H1 (cell line): ENCODE measurements around the gene MATR3. TPM values are rescaled to one million over a fixed set of nuclear protein-coding genes. Genes with fewer than 3 reads are reported as not detected.
A peak's percentile ranks its signal among the peaks of the same experiment; 100 is the strongest.

ENCODE experiments used
- CTCF ChIA-PET: fragments of 300-600 bp; sonication (Branson Sonifier 250); formaldehyde crosslinking; loops from one replicate; lab custom pipeline; 2021; ENCODE audit not compliant: partially characterized antibody; lab: Charles Lee
- POLR2A ChIA-PET: fragments of 300-600 bp; sonication (Branson Sonifier 250); formaldehyde crosslinking; loops from one replicate; lab custom pipeline; 2021; ENCODE audit warnings: inconsistent platforms; ENCODE audit not compliant: partially characterized antibody; lab: Charles Lee
- DNase-seq, 2 experiments: peaks; one replicate each; pipeline versions ENCODE4 v3.0.0 to v3.0.0-alpha.2; 2010 to 2022; ENCODE audit warnings: low spot score in 2 of 2, low read depth in 1 of 2, mixed read lengths in 1 of 2
- FAIRE-seq: peaks from 2 replicates; lab custom pipeline; 2011; peaks lifted over from hg19 to GRCh38; lab: Jason Lieb, UNC
- H2AFZ ChIP-seq: 2 replicates; pipeline ENCODE4 v1.8.1; 2012; ENCODE audit warnings: low read length, inconsistent platforms
- H2AK5ac ChIP-seq: 2 replicates; pipeline ENCODE4 v1.6.1; 2013; ENCODE audit warnings: low read depth, low read length
- H2BK120ac ChIP-seq: replicated peaks from 2 replicates; pipeline ENCODE3; 2013; ENCODE audit warnings: low read depth, low read length, inconsistent platforms
- H2BK12ac ChIP-seq: 2 replicates; pipeline ENCODE4 v1.6.1; 2013; ENCODE audit warnings: low read depth, low read length
- H2BK15ac ChIP-seq: 2 replicates; pipeline ENCODE4 v1.6.1; 2013; ENCODE audit warnings: low read length
- H2BK20ac ChIP-seq: 2 replicates; pipeline ENCODE4 v1.6.1; 2013; ENCODE audit warnings: low read length
- H2BK5ac ChIP-seq: 2 replicates; pipeline ENCODE4 v1.6.1; 2013; ENCODE audit warnings: low read depth, low read length
- H3K14ac ChIP-seq: 2 replicates; pipeline ENCODE4 v1.6.1; 2013; ENCODE audit warnings: inconsistent platforms; ENCODE audit not compliant: insufficient read length
- H3K18ac ChIP-seq: 2 replicates; pipeline ENCODE4 v1.6.1; 2013; ENCODE audit warnings: low read length; ENCODE audit errors: extremely low read depth
- H3K23ac ChIP-seq: 2 replicates; pipeline ENCODE4 v1.6.1; 2013; ENCODE audit warnings: inconsistent platforms; ENCODE audit not compliant: insufficient read length
- H3K23me2 ChIP-seq: 2 replicates; pipeline ENCODE4 v1.6.1; 2013; ENCODE audit warnings: low read depth, low read length
- H3K27ac ChIP-seq: 2 replicates; pipeline ENCODE4 v1.6.1; 2011; ENCODE audit warnings: low read depth, low read length, inconsistent platforms
- H3K27me3 ChIP-seq, 4 experiments: replicated peaks in 1 of 4; 1 replicate in 1 of 4; 2 replicates in 3 of 4; pipeline versions ENCODE4 v1.6.1 to v1.8.1; 2011 to 2013; ENCODE audit warnings: low read length in 3 of 4, mild to moderate bottlenecking in 3 of 4, inconsistent platforms in 2 of 4, mixed read lengths in 2 of 4, moderate library complexity in 1 of 4; ENCODE audit not compliant: control insufficient read depth in 3 of 4, insufficient read depth in 3 of 4; ENCODE audit errors: extremely low read depth in 1 of 4
- H3K36me3 ChIP-seq, 4 experiments: 2 replicates each; pipeline versions ENCODE4 v1.6.1 to v1.8.1; 2011 to 2013; ENCODE audit warnings: mild to moderate bottlenecking in 4 of 4, low read length in 3 of 4, moderate library complexity in 2 of 4, control low read depth in 1 of 4, inconsistent platforms in 1 of 4; ENCODE audit not compliant: insufficient read depth in 4 of 4, control insufficient read depth in 2 of 4
- H3K4ac ChIP-seq: replicated peaks from 2 replicates; pipeline ENCODE3; 2013; ENCODE audit warnings: low read length, low read depth, mixed read lengths, inconsistent platforms; ENCODE audit not compliant: insufficient read length
- H3K4me1 ChIP-seq, 4 experiments: replicated peaks in 1 of 4; 1 replicate in 1 of 4; 2 replicates in 3 of 4; pipeline versions ENCODE4 v1.6.1 to v1.8.1; 2011 to 2013; ENCODE audit warnings: low read length in 3 of 4, inconsistent platforms in 2 of 4, mixed read lengths in 1 of 4; ENCODE audit not compliant: insufficient read depth in 4 of 4, control insufficient read depth in 3 of 4
- H3K4me2 ChIP-seq, 2 experiments: 2 replicates each; pipeline versions ENCODE4 v1.6.1 to v1.8.1; 2011 to 2013; ENCODE audit warnings: low read depth in 2 of 2, low read length in 2 of 2, control low read depth in 1 of 2, inconsistent platforms in 1 of 2, mild to moderate bottlenecking in 1 of 2; ENCODE audit not compliant: insufficient read depth in 1 of 2
- H3K4me3 ChIP-seq, 4 experiments: fragments of 200-600, 300-600 bp in 1 of 4; sonication (generic), shearing (Covaris generic), sonication (Bioruptor Twin) in 1 of 4; 2 replicates each; pipeline versions ENCODE4 v1.5.1 to v1.8.1; 2011 to 2016; ENCODE audit warnings: low read length in 4 of 4, low read depth in 3 of 4, control low read depth in 2 of 4, inconsistent platforms in 2 of 4, mild to moderate bottlenecking in 2 of 4, mixed read lengths in 1 of 4, moderate library complexity in 1 of 4; ENCODE audit not compliant: insufficient read depth in 2 of 4; ENCODE audit errors: extremely low read depth in 1 of 4
- H3K56ac ChIP-seq: replicated peaks from 2 replicates; pipeline ENCODE3; 2013; ENCODE audit warnings: low read depth, mild to moderate bottlenecking, mixed read lengths, low read length, inconsistent platforms; ENCODE audit not compliant: insufficient read length
- H3K79me1 ChIP-seq: 2 replicates; pipeline ENCODE4 v1.6.1; 2013; ENCODE audit warnings: low read depth, low read length, control low read depth
- H3K79me2 ChIP-seq, 2 experiments: 2 replicates each; pipeline versions ENCODE4 v1.6.1 to v1.8.1; 2012 to 2013; ENCODE audit warnings: low read length in 2 of 2, mild to moderate bottlenecking in 2 of 2, inconsistent platforms in 1 of 2; ENCODE audit not compliant: insufficient read depth in 2 of 2, control insufficient read depth in 1 of 2
- H3K9ac ChIP-seq, 4 experiments: replicated peaks in 1 of 4; 1 replicate in 1 of 4; 2 replicates in 3 of 4; pipeline versions ENCODE4 v1.6.1 to v1.8.1; 2011 to 2013; ENCODE audit warnings: low read depth in 3 of 4, low read length in 3 of 4, control low read depth in 2 of 4, mild to moderate bottlenecking in 2 of 4, moderate library complexity in 2 of 4, inconsistent platforms in 1 of 4; ENCODE audit errors: extremely low read depth in 1 of 4
- H3K9me3 ChIP-seq, 2 experiments: 2 replicates each; pipeline versions ENCODE4 v1.6.1 to v1.8.1; 2012 to 2013; ENCODE audit warnings: mild to moderate bottlenecking in 2 of 2, moderate library complexity in 2 of 2, control low read depth in 1 of 2, inconsistent platforms in 1 of 2, low read depth in 1 of 2, low read length in 1 of 2, mixed read lengths in 1 of 2; ENCODE audit not compliant: insufficient read depth in 2 of 2
- H4K20me1 ChIP-seq, 2 experiments: replicated peaks in 1 of 2; 2 replicates each; pipeline versions ENCODE3 to v1.8.1; 2011 to 2013; ENCODE audit warnings: inconsistent platforms in 2 of 2, low read length in 2 of 2, mild to moderate bottlenecking in 1 of 2; ENCODE audit not compliant: insufficient read depth in 2 of 2, control insufficient read depth in 1 of 2
- H4K5ac ChIP-seq: 2 replicates; pipeline ENCODE4 v1.6.1; 2013; ENCODE audit warnings: low read length, low read depth, mixed read lengths, inconsistent platforms; ENCODE audit not compliant: insufficient read length
- H4K8ac ChIP-seq: 2 replicates; pipeline ENCODE4 v1.8.0; 2013; ENCODE audit warnings: mild to moderate bottlenecking, moderate library complexity, low read length, inconsistent platforms; ENCODE audit not compliant: insufficient read depth; ENCODE audit errors: extremely low read depth
- H4K91ac ChIP-seq: replicated peaks from 2 replicates; pipeline ENCODE3; 2013; ENCODE audit warnings: low read length, mixed read lengths, inconsistent platforms; ENCODE audit not compliant: insufficient read length
- POLR2A ChIP-seq, 2 experiments: IDR thresholded peaks; 1 replicate in 1 of 2; 2 replicates in 1 of 2; pipeline ENCODE4 v1.6.1; 2011; ENCODE audit warnings: low read depth in 2 of 2, low read length in 2 of 2, mild to moderate bottlenecking in 2 of 2; ENCODE audit errors: control extremely low read depth in 1 of 2
- SIRT6 ChIP-seq: IDR thresholded peaks from one replicate; pipeline ENCODE4 v1.7.1; 2012; ENCODE audit warnings: low read length, inconsistent platforms
- TCF12 ChIP-seq: IDR thresholded peaks from 2 replicates; pipeline ENCODE4 v1.6.1; 2011; ENCODE audit warnings: low read depth, mild to moderate bottlenecking, low read length
- WGBS, 2 experiments: shearing (Covaris generic) in 1 of 2; methylation state at CpG; one replicate each; pipeline versions ENCODE4 v1.1.6 to v1.1.7; 2013 to 2015; ENCODE audit warnings: low lambda C conversion rate in 2 of 2, mixed read lengths in 2 of 2, inconsistent platforms in 1 of 2, low coverage in 1 of 2, missing lambda C conversion rate in 1 of 2; ENCODE audit not compliant: insufficient replicate concordance in 2 of 2, insufficient coverage in 1 of 2, insufficient read length in 1 of 2; ENCODE audit errors: extremely low coverage in 1 of 2, missing lambda C conversion rate in 1 of 2; 5-methylcytosine and 5-hydroxymethylcytosine counted together
- polyA plus RNA-seq, 7 experiments: library from polyadenylated mRNA; depleted of rRNA in 3 of 7; stranded (reverse) in 5 of 7; unstranded in 2 of 7; fragments of >200 nt in 5 of 7; fragments of 200-250 nt in 2 of 7; gene quantifications; 1 replicate in 5 of 7; 2 replicates in 1 of 7; 4 replicates in 1 of 7; pipeline versions ENCODE4 v1.2.1 to v1.2.3, GENCODE V29; 2011 to 2013; ENCODE audit warnings: missing spikeins in 2 of 7, mixed read lengths in 2 of 7
- total RNA-seq: library from RNA; stranded (reverse); fragmentation: NEBNext Ultra II Directional; extraction: Animal tissue kit (Norgen Biotek cat#: 25700); gene quantifications from 2 replicates; pipeline ENCODE4 v1.2.1, GENCODE V29; 2021

MATR3 gene
- total and polyA plus RNA-seq, 2 of the 8 experiments (the other 6 are each of a cell fraction or from before 2014, with no cell fraction given), result 116 to 389 TPM

DNA sequence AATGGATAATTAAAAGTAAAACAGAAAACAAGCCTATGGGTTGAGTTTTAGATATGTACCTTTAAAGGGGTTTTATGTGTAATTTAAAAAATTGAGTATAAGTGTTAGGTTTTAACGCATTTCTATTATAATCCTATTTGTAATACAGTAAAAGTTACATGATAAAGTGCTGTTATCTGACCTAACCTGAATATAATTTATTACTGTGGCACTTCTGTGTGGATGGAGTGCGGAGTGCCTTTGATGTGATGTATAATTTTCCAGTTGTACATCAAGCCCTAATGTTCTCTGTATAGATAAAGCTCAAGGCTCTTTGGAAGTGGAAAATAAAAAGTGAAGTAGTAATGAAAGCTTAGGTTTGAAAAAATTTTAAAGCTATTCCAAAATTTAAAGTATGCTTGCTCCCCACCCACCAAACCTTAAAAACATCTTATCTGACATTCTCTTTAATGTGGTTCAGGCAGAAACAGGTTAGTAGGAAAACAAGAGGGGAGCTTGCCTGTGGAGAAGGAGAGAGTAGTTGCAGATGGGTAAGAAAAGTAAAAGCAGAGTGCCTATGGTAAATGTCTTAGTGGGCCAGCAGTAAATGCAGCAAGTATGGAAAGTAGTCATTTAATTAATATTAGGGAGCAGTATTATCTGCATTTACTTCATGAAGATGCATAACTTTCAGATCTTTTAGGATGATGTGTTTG is 4.0 kb downstream of the MATR3 start:
- ChIA-PET CTCF (interaction anchor here (0.6 to 1.6 kb wide), 3 partner anchors 10 to 105 kb away, joined by 3 to 4 read pairs (median 4); partner anchors contain the start of gene PAIP2), POLR2A (interaction anchor here (0.6 to 51.1 kb wide), 11 partner anchors 8 to 501 kb away, joined by 3 to 1766 read pairs (median 4); partner anchors contain the start of genes MATR3 and PAIP2)
- no peak overlapping the region for H4K8ac ChIP-seq
- H3K9ac ChIP-seq, result peak overlapping the region in 1 of 4 experiments; percentile 8; a peak in 2 of 7 replicates
- H3K36me3 ChIP-seq, result peaks cover 0 to 12% (median 0%) of the 10 kb centered on the region in 4 experiments; a peak in 2 of 8 replicates
- H3K79me1 ChIP-seq, result no peaks in the 10 kb centered on the region
- no peak overlapping the region for H4K91ac ChIP-seq
- no peak overlapping the region for H3K23ac ChIP-seq
- peak overlapping the region in 1 of 4 experiments; percentile 99; a peak in 2 of 8 replicates for H3K4me3 ChIP-seq
- H2BK20ac ChIP-seq, result no peak overlapping the region
- peak overlapping the region; percentile 21 to 49; a peak in 3 of 4 replicates for H3K4me2 ChIP-seq
- H3K27ac ChIP-seq, result no peak overlapping the region
- H3K4ac ChIP-seq, result no peak overlapping the region
- no peak overlapping the region for H2BK5ac ChIP-seq
- H3K79me2 ChIP-seq, result peaks cover 80 to 90% of the 10 kb centered on the region in 2 experiments
- H3K18ac ChIP-seq, result no peak overlapping the region
- H2BK12ac ChIP-seq, result no peak overlapping the region
- peaks cover 2% of the 10 kb centered on the region; the same call in 1 of the 2 replicates for H3K23me2 ChIP-seq
- FAIRE-seq, result no peak
- no peak overlapping the region for H2AFZ ChIP-seq
- no peak overlapping the region for H3K14ac ChIP-seq
- no peak for TF ChIP-seq SIRT6
- peak in 1 of 2 experiments; percentile 40; a peak in 2 of 3 replicates for TF ChIP-seq POLR2A (IDR thresholded peaks at IDR 0.05; ENCODE audit: control extremely low read depth in 1 of 2, low read depth in 2 of 2, low read length in 2 of 2)
- TF ChIP-seq TCF12, result no peak
- no peak overlapping the region for H2BK15ac ChIP-seq
- DNase-seq, result no peak
- peaks cover 0 to 38% (median 11%) of the 10 kb centered on the region in 4 experiments; a peak in 5 of 7 replicates for H3K4me1 ChIP-seq
- no peak overlapping the region for H2AK5ac ChIP-seq
- 89% methylated on average over 2 of the region's 2 CpGs; no CpG with 5 or more reads in 1 of the 2 experiments for WGBS, 2 experiments
- H3K27me3 ChIP-seq, result no peaks in the 10 kb centered on the region
- H3K9me3 ChIP-seq, result no peaks in the 10 kb centered on the region
- no peak overlapping the region for H2BK120ac ChIP-seq
- no peak overlapping the region for H4K5ac ChIP-seq
- H3K56ac ChIP-seq, result no peak overlapping the region
- H4K20me1 ChIP-seq, result peaks cover 26 to 56% of the 10 kb centered on the region in 2 experiments
